A549 (cell line): ENCODE measurements around the gene PDCD1LG2. TPM values are rescaled to one million over a fixed set of nuclear protein-coding genes. Genes with fewer than 3 reads are reported as not detected.
A peak's percentile ranks its signal among the peaks of the same experiment; 100 is the strongest.

Experiments
- ATAC-seq, 2 experiments: fragments of 200-7000 bp in 1 of 2; fragments of >200 bp in 1 of 2; cut with Nextera tagmentation in 1 of 2; cut with Tn5 transposase in 1 of 2; 3 replicates each; pipeline versions ENCODE4 v1.8.0 to v1.9.1; 2018 to 2020; ENCODE audit warnings: mild to moderate bottlenecking in 1 of 2, moderate library complexity in 1 of 2
- CTCF ChIA-PET: fragments of 300-600 bp; sonication (Branson Sonifier 250); formaldehyde crosslinking; extraction: SDS; loops from one replicate; lab custom pipeline; 2021; ENCODE audit warnings: antibody characterized with exemption, inconsistent platforms; lab: Yijun Ruan, JAX
- POLR2A ChIA-PET: fragments of 350-600 bp; formaldehyde crosslinking; extraction: SDS; loops from one replicate; lab custom pipeline; 2021; ENCODE audit warnings: antibody characterized with exemption, inconsistent platforms; lab: Yijun Ruan, JAX
- DNase-seq, 2 experiments: peaks; one replicate each; pipeline versions ENCODE4 v3.0.0 to v3.0.0-alpha.2; 2011 to 2016; ENCODE audit warnings: low read depth in 1 of 2, low spot score in 1 of 2
- FAIRE-seq: peaks from 2 replicates; lab custom pipeline; 2011; peaks lifted over from hg19 to GRCh38; lab: Jason Lieb, UNC
- H3K27ac ChIP-seq, 2 experiments: fragments of >200 bp; sonication (Bioruptor Twin); formaldehyde crosslinking; 3 replicates each; pipeline ENCODE4 v1.5.1; 2016 to 2017
- H3K4me1 ChIP-seq: fragments of >200 bp; sonication (Bioruptor Twin); formaldehyde crosslinking; 3 replicates; pipeline ENCODE4 v1.6.1; 2016
- H3K4me2 ChIP-seq: fragments of >200 bp; sonication (Bioruptor Twin); formaldehyde crosslinking; 3 replicates; pipeline ENCODE4 v1.6.1; 2016
- H3K4me3 ChIP-seq: fragments of >200 bp; sonication (Bioruptor Twin); formaldehyde crosslinking; 3 replicates; pipeline ENCODE4 v1.5.1; 2016
- H3K9me3 ChIP-seq: fragments of >200 bp; sonication (Bioruptor Twin); formaldehyde crosslinking; 3 replicates; pipeline ENCODE4 v1.6.1; 2016
- BHLHE40 ChIP-seq: IDR thresholded peaks from 2 replicates; pipeline ENCODE4 v1.6.1; 2012; ENCODE audit warnings: low read depth, low read length, inconsistent platforms
- CBX8 ChIP-seq: fragments of 200-600 bp; sonication (generic); IDR thresholded peaks from 2 replicates; pipeline ENCODE4 v1.6.1; 2016
- CEBPB ChIP-seq, 2 experiments: fragments of >200 bp in 1 of 2; sonication (Bioruptor Twin) in 1 of 2; formaldehyde crosslinking in 1 of 2; IDR thresholded peaks; 2 replicates each; pipeline ENCODE4 v1.6.1; 2012 to 2016
- CHD2 ChIP-seq: fragments of 150-350 bp; IDR thresholded peaks from 2 replicates; pipeline ENCODE4 v1.6.1; 2014; ENCODE audit warnings: low read length; ENCODE audit not compliant: partially characterized antibody
- CHD4 ChIP-seq: fragments of 200-600 bp; sonication (generic); IDR thresholded peaks from 2 replicates; pipeline ENCODE4 v1.6.1; 2016; ENCODE audit warnings: antibody characterized with exemption, mild to moderate bottlenecking, borderline replicate concordance
- E2F6 ChIP-seq: IDR thresholded peaks from 2 replicates; pipeline ENCODE4 v1.6.1; 2012; ENCODE audit warnings: low read depth, borderline replicate concordance
- EP300 ChIP-seq, 2 experiments: fragments of >200 bp; sonication (Bioruptor Twin); formaldehyde crosslinking; IDR thresholded peaks; 2 replicates in 1 of 2; 3 replicates in 1 of 2; pipeline ENCODE4 v1.6.1; 2016 to 2017
- ESRRA ChIP-seq: fragments of 150-350 bp; IDR thresholded peaks from 2 replicates; pipeline ENCODE4 v1.6.1; 2014; ENCODE audit warnings: mild to moderate bottlenecking, low read length, borderline replicate concordance
- HEYL ChIP-seq: fragments of 250-450 bp; sonication (Bioruptor Pico); IDR thresholded peaks from 2 replicates; pipeline ENCODE4 v1.8.0; 2021; ENCODE audit warnings: mild to moderate bottlenecking, moderate library complexity
- HOXA7 ChIP-seq: fragments of 250-450 bp; sonication (Bioruptor Pico); IDR thresholded peaks from 2 replicates; pipeline ENCODE4 v1.5.0; 2020; ENCODE audit warnings: mild to moderate bottlenecking, moderate library complexity
- JUNB ChIP-seq: fragments of >200 bp; sonication (Bioruptor Twin); formaldehyde crosslinking; IDR thresholded peaks from 2 replicates; pipeline ENCODE4 v1.6.1; 2016
- KDM1A ChIP-seq: fragments of 200-600 bp; sonication (generic); IDR thresholded peaks from 2 replicates; pipeline ENCODE4 v1.6.1; 2016; ENCODE audit warnings: low read depth, mild to moderate bottlenecking
- MAX ChIP-seq: IDR thresholded peaks from 2 replicates; pipeline ENCODE4 v1.6.1; 2012
- MAZ ChIP-seq: fragments of 150-350 bp; IDR thresholded peaks from 2 replicates; pipeline ENCODE4 v1.6.1; 2014; ENCODE audit warnings: antibody characterized with exemption, low read depth, low read length, borderline replicate concordance
- NPAS2 ChIP-seq: fragments of 250-450 bp; sonication (Bioruptor Pico); IDR thresholded peaks from 2 replicates; pipeline ENCODE4 v1.8.0; 2022; ENCODE audit warnings: mild to moderate bottlenecking, moderate library complexity, borderline replicate concordance
- NR3C1 ChIP-seq: fragments of >200 bp; sonication (Bioruptor Twin); formaldehyde crosslinking; IDR thresholded peaks from 3 replicates; pipeline ENCODE4 v1.6.1; 2017
- PHF8 ChIP-seq: fragments of 200-600 bp; sonication (generic); IDR thresholded peaks from 2 replicates; pipeline ENCODE4 v1.6.1; 2016; ENCODE audit warnings: low read depth, mild to moderate bottlenecking, antibody characterized with exemption, moderate library complexity, borderline replicate concordance
- POLR2A ChIP-seq: IDR thresholded peaks from 2 replicates; pipeline ENCODE4 v1.6.1; 2012; ENCODE audit warnings: mild to moderate bottlenecking, low read length
- SMC3 ChIP-seq: fragments of >200 bp; sonication (Bioruptor Twin); formaldehyde crosslinking; IDR thresholded peaks from 3 replicates; pipeline ENCODE4 v1.6.1; 2018; ENCODE audit warnings: inconsistent platforms
- TFCP2L1 ChIP-seq: fragments of 250-450 bp; sonication (Bioruptor Pico); IDR thresholded peaks from 2 replicates; pipeline ENCODE4 v1.5.0; 2021; ENCODE audit warnings: mild to moderate bottlenecking
- ZNF302 ChIP-seq: fragments of 250-450 bp; sonication (Bioruptor Pico); IDR thresholded peaks from 2 replicates; pipeline ENCODE4 v1.9.0; 2021; ENCODE audit warnings: inconsistent platforms, mild to moderate bottlenecking, moderate library complexity
- whole genome bisulfite sequencing: methylation state at CpG from one replicate; pipeline ENCODE4 v1.1.6; 2017; ENCODE audit errors: missing lambda C conversion rate; 5-methylcytosine and 5-hydroxymethylcytosine counted together
- polyA plus RNA-seq, 4 experiments: library from polyadenylated mRNA; depleted of rRNA in 3 of 4; stranded (reverse); fragments of >200 nt; fragmentation: RNase III in 1 of 4; extraction: RNeasy Plus Mini Kit Qiagen cat#74134 plus additional on column Dnase treatment in 1 of 4; gene quantifications; 2 replicates in 3 of 4; 3 replicates in 1 of 4; pipeline ENCODE4 v1.2.3, GENCODE V29; 2011 to 2017
- TF ChIP-seq, protein P1 (sequence below): fragments of >200 bp; sonication (Bioruptor Twin); formaldehyde crosslinking; IDR thresholded peaks from 2 replicates; pipeline ENCODE4 v1.6.1; 2016

The PDCD1LG2 gene
- polyA plus RNA-seq, 2 of the 4 experiments (the other 2 are of a cell fraction): 0.53 TPM

GRCh38 chr9:5481322-5482040 lies 28.9 kb upstream of the PDCD1LG2 start:
- WGBS: 73% methylated on average over 5 of the region's 5 CpGs
- CTCF ChIA-PET: interaction anchor here (0.6 kb wide), 1 partner anchor 721 kb away, joined by 3 read pairs; no protein-coding TSS in a partner anchor
- Histone ChIP-seq H3K27ac (no peak overlapping the region), H3K4me3 (no peak overlapping the region), H3K4me2 (no peak overlapping the region)
- TF ChIP-seq BHLHE40 (no peak), EP300 (IDR thresholded peaks at IDR 0.05) (no peak), SMC3 (no peak), CHD4 (no peak)
- TF ChIP-seq, all 56 proteins: peak for 0
- ATAC-seq: peak in 1 of 2 experiments; percentile 67; a peak in 3 of 6 replicates
- peak in 1 of 2 experiments; percentile 8 for DNase-seq
- peak; percentile 74 for FAIRE-seq
- Histone ChIP-seq H3K4me1 (peaks cover 8% of the 10 kb centered on the region; the same call in 1 of the 3 replicates), H3K9me3 (no peaks in the 10 kb centered on the region)
- POLR2A ChIA-PET: no interaction called here

DNA sequence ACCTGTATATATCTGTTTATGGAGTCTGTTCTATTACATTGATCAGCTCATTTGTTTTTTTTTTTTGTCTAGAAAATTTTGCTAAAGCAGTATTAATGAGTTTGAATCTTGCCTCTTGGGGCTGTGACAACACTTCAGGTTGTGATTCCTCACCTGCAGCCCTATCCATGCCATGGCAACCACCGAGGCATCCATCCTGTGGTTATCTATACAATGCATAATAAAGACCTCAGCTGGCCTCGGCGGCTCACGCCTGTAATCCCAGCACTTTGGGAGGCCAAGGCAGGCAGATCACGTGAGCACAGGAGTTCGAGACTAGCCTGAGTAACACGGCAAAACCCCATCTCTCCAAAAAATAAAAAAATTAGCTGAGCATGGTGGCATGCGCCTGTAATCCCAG lies 28.1 kb upstream of the PDCD1LG2 start:
- no peaks in the 10 kb centered on the region for H3K9me3 ChIP-seq
- ATAC-seq (no peak), DNase-seq (no peak), FAIRE-seq (no peak)
- ChIA-PET CTCF (interaction anchor here (0.6 to 1.8 kb wide), 2 partner anchors 118 to 722 kb away, joined by 3 to 4 read pairs; no protein-coding TSS in a partner anchor), POLR2A (no interaction called here)
- H3K4me3 ChIP-seq: no peak overlapping the region
- TF ChIP-seq E2F6 (no peak), NR3C1 (no peak), POLR2A (no peak), CBX8 (no peak), PHF8 (no peak)
- H3K4me1 ChIP-seq: peaks cover 8% of the 10 kb centered on the region; the same call in 1 of the 3 replicates
- H3K27ac ChIP-seq: no peak overlapping the region
- no peak overlapping the region for H3K4me2 ChIP-seq
- 72% methylated on average over 8 of the region's 8 CpGs for WGBS

GRCh38 chr9:5483306-5483705 lies 27.0 kb upstream of the PDCD1LG2 start:
- TF ChIP-seq, protein P1, sequence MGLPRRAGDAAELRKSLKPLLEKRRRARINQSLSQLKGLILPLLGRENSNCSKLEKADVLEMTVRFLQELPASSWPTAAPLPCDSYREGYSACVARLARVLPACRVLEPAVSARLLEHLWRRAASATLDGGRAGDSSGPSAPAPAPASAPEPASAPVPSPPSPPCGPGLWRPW: no peak
- TF ChIP-seq HOXA7: no peak
- no peak for TF ChIP-seq CBX8
- no peak for TF ChIP-seq ESRRA
- no peak for TF ChIP-seq POLR2A
- no peak for TF ChIP-seq NPAS2 (CRISPR knock-in tag)
- no peak for TF ChIP-seq JUNB
- no peak for TF ChIP-seq KDM1A
- no peak for TF ChIP-seq MAX
- TF ChIP-seq MAZ: no peak
- no peak for TF ChIP-seq HEYL (CRISPR knock-in tag)
- TF ChIP-seq ZNF302 (CRISPR knock-in tag): no peak
- TF ChIP-seq CEBPB (IDR thresholded peaks at IDR 0.05): no peak
- TF ChIP-seq CHD2: no peak
- TF ChIP-seq TFCP2L1 (CRISPR knock-in tag): no peak
- H3K9me3 ChIP-seq: no peaks in the 10 kb centered on the region
- FAIRE-seq (no peak), ATAC-seq (no peak), DNase-seq (no peak)
- no peak overlapping the region for H3K4me2 ChIP-seq
- POLR2A ChIA-PET: no interaction called here
- no peak overlapping the region for H3K4me3 ChIP-seq
- peaks cover 8% of the 10 kb centered on the region; the same call in 1 of the 3 replicates for H3K4me1 ChIP-seq
- H3K27ac ChIP-seq: no peak overlapping the region
- WGBS: 48% methylated on average over 2 of the region's 2 CpGs
- CTCF ChIA-PET: interaction anchor here (1.8 kb wide), 1 partner anchor 117 kb away, joined by 4 read pairs; no protein-coding TSS in a partner anchor
